H1 (cell line): ENCODE data around the gene UBAP2. TPM values are rescaled to one million over a fixed set of nuclear protein-coding genes. Genes with fewer than 3 reads are reported as not detected.

Experiments
- CTCF ChIA-PET: fragments of 300-600 bp; sonication (Branson Sonifier 250); formaldehyde crosslinking; loops from one replicate; lab custom pipeline; 2021; ENCODE audit not compliant: partially characterized antibody; lab: Charles Lee
- POLR2A ChIA-PET: fragments of 300-600 bp; sonication (Branson Sonifier 250); formaldehyde crosslinking; loops from one replicate; lab custom pipeline; 2021; ENCODE audit warnings: inconsistent platforms; ENCODE audit not compliant: partially characterized antibody; lab: Charles Lee
- DNase-seq, 2 experiments: peaks; one replicate each; pipeline versions ENCODE4 v3.0.0 to v3.0.0-alpha.2; 2010 to 2022; ENCODE audit warnings: low spot score in 2 of 2, low read depth in 1 of 2, mixed read lengths in 1 of 2
- FAIRE-seq: peaks from 2 replicates; lab custom pipeline; 2011; peaks lifted over from hg19 to GRCh38; lab: Jason Lieb, UNC
- H2AFZ ChIP-seq: 2 replicates; pipeline ENCODE4 v1.8.1; 2012; ENCODE audit warnings: low read length, inconsistent platforms
- H2AK5ac ChIP-seq: 2 replicates; pipeline ENCODE4 v1.6.1; 2013; ENCODE audit warnings: low read depth, low read length
- H2BK120ac ChIP-seq: replicated peaks from 2 replicates; pipeline ENCODE3; 2013; ENCODE audit warnings: low read depth, low read length, inconsistent platforms
- H2BK12ac ChIP-seq: 2 replicates; pipeline ENCODE4 v1.6.1; 2013; ENCODE audit warnings: low read depth, low read length
- H2BK15ac ChIP-seq: 2 replicates; pipeline ENCODE4 v1.6.1; 2013; ENCODE audit warnings: low read length
- H2BK20ac ChIP-seq: 2 replicates; pipeline ENCODE4 v1.6.1; 2013; ENCODE audit warnings: low read length
- H2BK5ac ChIP-seq: 2 replicates; pipeline ENCODE4 v1.6.1; 2013; ENCODE audit warnings: low read depth, low read length
- H3K14ac ChIP-seq: 2 replicates; pipeline ENCODE4 v1.6.1; 2013; ENCODE audit warnings: inconsistent platforms; ENCODE audit not compliant: insufficient read length
- H3K18ac ChIP-seq: 2 replicates; pipeline ENCODE4 v1.6.1; 2013; ENCODE audit warnings: low read length; ENCODE audit errors: extremely low read depth
- H3K23ac ChIP-seq: 2 replicates; pipeline ENCODE4 v1.6.1; 2013; ENCODE audit warnings: inconsistent platforms; ENCODE audit not compliant: insufficient read length
- H3K23me2 ChIP-seq: 2 replicates; pipeline ENCODE4 v1.6.1; 2013; ENCODE audit warnings: low read depth, low read length
- H3K27ac ChIP-seq: 2 replicates; pipeline ENCODE4 v1.6.1; 2011; ENCODE audit warnings: low read depth, low read length, inconsistent platforms
- H3K27me3 ChIP-seq, 4 experiments: replicated peaks in 1 of 4; 1 replicate in 1 of 4; 2 replicates in 3 of 4; pipeline versions ENCODE4 v1.6.1 to v1.8.1; 2011 to 2013; ENCODE audit warnings: low read length in 3 of 4, mild to moderate bottlenecking in 3 of 4, inconsistent platforms in 2 of 4, mixed read lengths in 2 of 4, moderate library complexity in 1 of 4; ENCODE audit not compliant: control insufficient read depth in 3 of 4, insufficient read depth in 3 of 4; ENCODE audit errors: extremely low read depth in 1 of 4
- H3K36me3 ChIP-seq, 4 experiments: 2 replicates each; pipeline versions ENCODE4 v1.6.1 to v1.8.1; 2011 to 2013; ENCODE audit warnings: mild to moderate bottlenecking in 4 of 4, low read length in 3 of 4, moderate library complexity in 2 of 4, control low read depth in 1 of 4, inconsistent platforms in 1 of 4; ENCODE audit not compliant: insufficient read depth in 4 of 4, control insufficient read depth in 2 of 4
- H3K4ac ChIP-seq: replicated peaks from 2 replicates; pipeline ENCODE3; 2013; ENCODE audit warnings: low read length, low read depth, mixed read lengths, inconsistent platforms; ENCODE audit not compliant: insufficient read length
- H3K4me1 ChIP-seq, 4 experiments: replicated peaks in 1 of 4; 1 replicate in 1 of 4; 2 replicates in 3 of 4; pipeline versions ENCODE4 v1.6.1 to v1.8.1; 2011 to 2013; ENCODE audit warnings: low read length in 3 of 4, inconsistent platforms in 2 of 4, mixed read lengths in 1 of 4; ENCODE audit not compliant: insufficient read depth in 4 of 4, control insufficient read depth in 3 of 4
- H3K4me2 ChIP-seq, 2 experiments: 2 replicates each; pipeline versions ENCODE4 v1.6.1 to v1.8.1; 2011 to 2013; ENCODE audit warnings: low read depth in 2 of 2, low read length in 2 of 2, control low read depth in 1 of 2, inconsistent platforms in 1 of 2, mild to moderate bottlenecking in 1 of 2; ENCODE audit not compliant: insufficient read depth in 1 of 2
- H3K4me3 ChIP-seq, 4 experiments: fragments of 200-600, 300-600 bp in 1 of 4; sonication (generic), shearing (Covaris generic), sonication (Bioruptor Twin) in 1 of 4; 2 replicates each; pipeline versions ENCODE4 v1.5.1 to v1.8.1; 2011 to 2016; ENCODE audit warnings: low read length in 4 of 4, low read depth in 3 of 4, control low read depth in 2 of 4, inconsistent platforms in 2 of 4, mild to moderate bottlenecking in 2 of 4, mixed read lengths in 1 of 4, moderate library complexity in 1 of 4; ENCODE audit not compliant: insufficient read depth in 2 of 4; ENCODE audit errors: extremely low read depth in 1 of 4
- H3K56ac ChIP-seq: replicated peaks from 2 replicates; pipeline ENCODE3; 2013; ENCODE audit warnings: low read depth, mild to moderate bottlenecking, mixed read lengths, low read length, inconsistent platforms; ENCODE audit not compliant: insufficient read length
- H3K79me1 ChIP-seq: 2 replicates; pipeline ENCODE4 v1.6.1; 2013; ENCODE audit warnings: low read depth, low read length, control low read depth
- H3K79me2 ChIP-seq, 2 experiments: 2 replicates each; pipeline versions ENCODE4 v1.6.1 to v1.8.1; 2012 to 2013; ENCODE audit warnings: low read length in 2 of 2, mild to moderate bottlenecking in 2 of 2, inconsistent platforms in 1 of 2; ENCODE audit not compliant: insufficient read depth in 2 of 2, control insufficient read depth in 1 of 2
- H3K9ac ChIP-seq, 4 experiments: replicated peaks in 1 of 4; 1 replicate in 1 of 4; 2 replicates in 3 of 4; pipeline versions ENCODE4 v1.6.1 to v1.8.1; 2011 to 2013; ENCODE audit warnings: low read depth in 3 of 4, low read length in 3 of 4, control low read depth in 2 of 4, mild to moderate bottlenecking in 2 of 4, moderate library complexity in 2 of 4, inconsistent platforms in 1 of 4; ENCODE audit errors: extremely low read depth in 1 of 4
- H3K9me3 ChIP-seq, 2 experiments: 2 replicates each; pipeline versions ENCODE4 v1.6.1 to v1.8.1; 2012 to 2013; ENCODE audit warnings: mild to moderate bottlenecking in 2 of 2, moderate library complexity in 2 of 2, control low read depth in 1 of 2, inconsistent platforms in 1 of 2, low read depth in 1 of 2, low read length in 1 of 2, mixed read lengths in 1 of 2; ENCODE audit not compliant: insufficient read depth in 2 of 2
- H4K20me1 ChIP-seq, 2 experiments: replicated peaks in 1 of 2; 2 replicates each; pipeline versions ENCODE3 to v1.8.1; 2011 to 2013; ENCODE audit warnings: inconsistent platforms in 2 of 2, low read length in 2 of 2, mild to moderate bottlenecking in 1 of 2; ENCODE audit not compliant: insufficient read depth in 2 of 2, control insufficient read depth in 1 of 2
- H4K5ac ChIP-seq: 2 replicates; pipeline ENCODE4 v1.6.1; 2013; ENCODE audit warnings: low read length, low read depth, mixed read lengths, inconsistent platforms; ENCODE audit not compliant: insufficient read length
- H4K8ac ChIP-seq: 2 replicates; pipeline ENCODE4 v1.8.0; 2013; ENCODE audit warnings: mild to moderate bottlenecking, moderate library complexity, low read length, inconsistent platforms; ENCODE audit not compliant: insufficient read depth; ENCODE audit errors: extremely low read depth
- H4K91ac ChIP-seq: replicated peaks from 2 replicates; pipeline ENCODE3; 2013; ENCODE audit warnings: low read length, mixed read lengths, inconsistent platforms; ENCODE audit not compliant: insufficient read length
- BCL11A ChIP-seq, 2 experiments: IDR thresholded peaks; one replicate each; pipeline ENCODE4 v1.6.1; 2011; ENCODE audit warnings: low read depth in 2 of 2, low read length in 2 of 2, mild to moderate bottlenecking in 2 of 2
- CBX8 ChIP-seq: fragments of 300-800, 300-1000 bp; sonication (generic); IDR thresholded peaks from 2 replicates; pipeline ENCODE4 v1.7.1; 2016; ENCODE audit warnings: low read depth, low read length, borderline replicate concordance
- FOSL1 ChIP-seq: IDR thresholded peaks from 2 replicates; pipeline ENCODE4 v1.6.1; 2011; ENCODE audit warnings: mild to moderate bottlenecking, low read depth, low read length, moderate library complexity; ENCODE audit not compliant: insufficient read depth
- HDAC6 ChIP-seq: IDR thresholded peaks from one replicate; pipeline ENCODE4 v1.7.1; 2012; ENCODE audit warnings: low read depth, mild to moderate bottlenecking, inconsistent platforms, low read length, moderate library complexity
- NRF1 ChIP-seq: IDR thresholded peaks from 2 replicates; pipeline ENCODE4 v1.6.1; 2011; ENCODE audit warnings: mild to moderate bottlenecking, low read depth, low read length, improper control_type of control experiment
- POU5F1 ChIP-seq: IDR thresholded peaks from 2 replicates; pipeline ENCODE4 v1.6.1; 2011; ENCODE audit warnings: low read depth, mild to moderate bottlenecking, low read length, moderate library complexity
- SAP30 ChIP-seq: fragments of 300-600 bp; sonication (generic); IDR thresholded peaks from 2 replicates; pipeline ENCODE4 v1.7.1; 2012; ENCODE audit warnings: low read length, moderate library complexity, mild to moderate bottlenecking, inconsistent platforms; ENCODE audit not compliant: insufficient read depth, insufficient replicate concordance
- SIX5 ChIP-seq: IDR thresholded peaks from 2 replicates; pipeline ENCODE4 v1.6.1; 2011; ENCODE audit warnings: mild to moderate bottlenecking, low read depth, low read length
- ZNF274 ChIP-seq: IDR thresholded peaks from 2 replicates; pipeline ENCODE4 v1.7.0; 2012; ENCODE audit warnings: low read length, borderline replicate concordance; ENCODE audit errors: extremely low read depth
- WGBS, 2 experiments: shearing (Covaris generic) in 1 of 2; methylation state at CpG; one replicate each; pipeline versions ENCODE4 v1.1.6 to v1.1.7; 2013 to 2015; ENCODE audit warnings: low lambda C conversion rate in 2 of 2, mixed read lengths in 2 of 2, inconsistent platforms in 1 of 2, low coverage in 1 of 2, missing lambda C conversion rate in 1 of 2; ENCODE audit not compliant: insufficient replicate concordance in 2 of 2, insufficient coverage in 1 of 2, insufficient read length in 1 of 2; ENCODE audit errors: extremely low coverage in 1 of 2, missing lambda C conversion rate in 1 of 2; 5-methylcytosine and 5-hydroxymethylcytosine counted together
- polyA plus RNA-seq, 7 experiments: library from polyadenylated mRNA; depleted of rRNA in 3 of 7; stranded (reverse) in 5 of 7; unstranded in 2 of 7; fragments of >200 nt in 5 of 7; fragments of 200-250 nt in 2 of 7; gene quantifications; 1 replicate in 5 of 7; 2 replicates in 1 of 7; 4 replicates in 1 of 7; pipeline versions ENCODE4 v1.2.1 to v1.2.3, GENCODE V29; 2011 to 2013; ENCODE audit warnings: missing spikeins in 2 of 7, mixed read lengths in 2 of 7
- total RNA-seq: library from RNA; stranded (reverse); fragmentation: NEBNext Ultra II Directional; extraction: Animal tissue kit (Norgen Biotek cat#: 25700); gene quantifications from 2 replicates; pipeline ENCODE4 v1.2.1, GENCODE V29; 2021
- TF ChIP-seq, protein P1 (sequence below): IDR thresholded peaks from 2 replicates; pipeline ENCODE4 v1.6.1; 2012; ENCODE audit warnings: low read length, inconsistent platforms

Gene UBAP2
- total and polyA plus RNA-seq, 2 of the 8 experiments (the other 6 are each of a cell fraction or from before 2014, with no cell fraction given): 75.0 to 81.4 TPM

DNA sequence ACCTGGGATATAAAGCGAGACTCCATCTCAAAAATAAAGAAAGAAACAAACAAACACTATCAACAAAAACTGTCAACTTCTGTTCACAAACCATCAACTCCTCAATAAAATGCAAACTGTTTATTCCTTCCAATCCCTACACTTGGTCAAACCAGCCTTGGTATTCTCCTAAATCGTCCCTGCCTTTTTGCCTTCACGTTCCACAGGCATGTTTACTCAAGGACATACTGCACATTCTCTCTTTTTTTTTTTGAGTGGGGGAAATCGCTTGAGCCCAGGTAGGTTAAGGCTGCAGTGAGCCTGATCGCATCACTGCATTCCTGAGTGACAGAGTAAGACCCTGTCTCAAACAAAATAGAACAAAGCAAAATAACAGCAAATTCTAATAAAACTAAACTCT lies 13.0 kb downstream of the UBAP2 start:
- Histone ChIP-seq H2BK120ac (no peak overlapping the region), H2AFZ (no peak overlapping the region), H2BK12ac (no peak overlapping the region), H3K79me1 (peaks cover 4% of the 10 kb centered on the region; the same call in 1 of the 2 replicates), H3K27ac (no peak overlapping the region), H2BK20ac (no peak overlapping the region), H2BK5ac (no peak overlapping the region), H3K36me3 (peaks cover 0 to 17% (median 5%) of the 10 kb centered on the region in 4 experiments; a peak in 2 of 8 replicates), H3K4me3 (no peak overlapping the region), H3K4me1 (no peaks in the 10 kb centered on the region), H3K27me3 (no peaks in the 10 kb centered on the region), H3K14ac (no peak overlapping the region), H2AK5ac (no peak overlapping the region), H3K79me2 (peaks cover 19 to 84% of the 10 kb centered on the region in 2 experiments), H3K4ac (no peak overlapping the region), H4K20me1 (peaks cover 11 to 12% of the 10 kb centered on the region in 2 experiments), H3K18ac (no peak overlapping the region), H3K23ac (no peak overlapping the region), H3K9me3 (peaks cover 0 to 11% of the 10 kb centered on the region in 2 experiments; a peak in 1 of 4 replicates), H3K9ac (no peak overlapping the region), H4K91ac (no peak overlapping the region), H3K56ac (no peak overlapping the region), H2BK15ac (no peak overlapping the region), H3K23me2 (no peaks in the 10 kb centered on the region; the same call in 1 of the 2 replicates), H4K5ac (no peak overlapping the region), H4K8ac (no peak overlapping the region), H3K4me2 (no peak overlapping the region)
- WGBS, 2 experiments: 93% methylated on average over 5 of the region's 5 CpGs; no CpG with 5 or more reads in 1 of the 2 experiments
- ChIA-PET POLR2A (no interaction called here), CTCF (no interaction called here)
- DNase-seq (no peak), FAIRE-seq (no peak)
- TF ChIP-seq HDAC6 (no peak), SIX5 (no peak), SAP30 (no peak), CBX8 (no peak), NRF1 (no peak), ZNF274 (no peak), BCL11A (IDR thresholded peaks at IDR 0.05; ENCODE audit: low read depth in 2 of 2, low read length in 2 of 2) (no peak), POU5F1 (no peak), FOSL1 (no peak)
- TF ChIP-seq, protein P1, sequence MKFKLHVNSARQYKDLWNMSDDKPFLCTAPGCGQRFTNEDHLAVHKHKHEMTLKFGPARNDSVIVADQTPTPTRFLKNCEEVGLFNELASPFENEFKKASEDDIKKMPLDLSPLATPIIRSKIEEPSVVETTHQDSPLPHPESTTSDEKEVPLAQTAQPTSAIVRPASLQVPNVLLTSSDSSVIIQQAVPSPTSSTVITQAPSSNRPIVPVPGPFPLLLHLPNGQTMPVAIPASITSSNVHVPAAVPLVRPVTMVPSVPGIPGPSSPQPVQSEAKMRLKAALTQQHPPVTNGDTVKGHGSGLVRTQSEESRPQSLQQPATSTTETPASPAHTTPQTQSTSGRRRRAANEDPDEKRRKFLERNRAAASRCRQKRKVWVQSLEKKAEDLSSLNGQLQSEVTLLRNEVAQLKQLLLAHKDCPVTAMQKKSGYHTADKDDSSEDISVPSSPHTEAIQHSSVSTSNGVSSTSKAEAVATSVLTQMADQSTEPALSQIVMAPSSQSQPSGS: no peak
